HG03378 (cell line): ENCODE results near the gene ADSS1.

Experiments
- ATAC-seq: cut with Tn5 transposase; IDR thresholded peaks from one replicate; pipeline ENCODE4 v1.9.1; 2021; ENCODE audit warnings: mild to moderate bottlenecking, moderate library complexity; ENCODE audit not compliant: unreplicated experiment

Gene ADSS1

DNA sequence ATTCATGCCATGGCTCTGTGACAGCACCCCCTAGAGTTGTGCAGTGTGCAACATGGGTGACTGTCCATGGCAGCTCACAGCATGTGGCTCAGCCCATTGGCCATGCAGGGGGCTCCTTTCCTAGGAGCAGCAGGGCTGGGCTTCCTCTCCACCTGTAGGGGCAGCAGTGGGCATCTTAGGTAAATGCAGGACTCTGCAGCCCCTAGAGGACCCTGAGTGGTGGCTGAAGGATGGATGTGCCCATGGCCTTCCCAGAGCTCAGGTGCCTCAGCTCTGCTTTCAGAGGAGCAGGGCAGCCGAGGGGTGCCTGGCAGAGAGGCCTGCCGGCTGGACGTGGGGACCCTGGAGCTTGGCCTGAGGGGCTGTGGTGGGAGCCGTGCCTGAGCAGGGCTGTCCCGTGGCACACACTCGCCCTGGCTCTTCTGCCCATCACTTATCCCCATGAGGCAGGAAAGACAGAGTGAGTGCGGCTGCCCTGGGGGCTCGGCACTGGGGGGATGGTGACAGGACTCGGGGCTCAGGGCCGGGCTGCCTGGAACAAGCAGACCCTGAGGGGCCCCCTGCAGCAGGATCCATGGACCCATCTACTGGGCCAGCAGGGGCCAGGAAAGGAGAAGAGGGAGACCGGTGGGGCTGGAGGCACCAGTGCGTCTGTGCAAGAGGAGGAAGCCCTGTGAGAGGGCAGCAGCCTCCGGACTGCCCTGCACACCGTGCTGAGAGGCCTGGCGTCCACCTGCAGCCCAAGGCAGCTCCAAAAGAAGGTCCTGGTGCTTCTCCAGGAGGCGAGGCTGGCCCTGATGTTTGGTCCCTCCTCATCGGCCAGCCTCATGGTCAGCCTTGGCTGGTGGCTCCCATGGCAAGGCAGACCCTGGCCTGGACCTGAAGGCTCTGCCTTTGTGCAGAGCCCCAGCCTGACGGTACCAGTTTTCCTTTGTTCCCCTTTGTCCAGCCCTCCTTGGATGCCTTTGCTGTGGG, 7.6 kb downstream of the ADSS1 start:
- no peak for ATAC-seq

DNA sequence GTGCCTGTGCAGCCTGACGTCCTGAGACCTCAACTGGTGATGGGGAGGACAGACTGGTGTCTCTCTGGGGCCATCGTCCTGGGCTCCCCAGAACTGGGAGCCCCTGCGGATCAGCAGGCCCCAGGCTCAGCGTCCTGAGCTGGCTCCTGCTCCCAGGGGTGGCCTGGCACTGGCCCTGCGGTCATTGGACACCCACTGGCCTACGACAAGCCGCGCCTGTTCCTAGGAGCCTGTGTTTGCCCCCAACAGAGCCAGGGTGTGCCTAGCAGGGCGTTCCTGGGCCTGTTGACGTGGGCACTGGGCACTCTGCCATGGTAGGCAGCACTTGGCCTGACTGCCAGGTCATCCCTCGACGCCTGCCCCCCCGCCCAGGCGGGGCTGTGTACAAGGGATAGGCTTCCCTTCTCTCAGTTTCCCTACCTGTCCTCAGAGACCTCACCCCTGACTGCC, 8.4 kb downstream of the ADSS1 start:
- ATAC-seq, result no peak

DNA sequence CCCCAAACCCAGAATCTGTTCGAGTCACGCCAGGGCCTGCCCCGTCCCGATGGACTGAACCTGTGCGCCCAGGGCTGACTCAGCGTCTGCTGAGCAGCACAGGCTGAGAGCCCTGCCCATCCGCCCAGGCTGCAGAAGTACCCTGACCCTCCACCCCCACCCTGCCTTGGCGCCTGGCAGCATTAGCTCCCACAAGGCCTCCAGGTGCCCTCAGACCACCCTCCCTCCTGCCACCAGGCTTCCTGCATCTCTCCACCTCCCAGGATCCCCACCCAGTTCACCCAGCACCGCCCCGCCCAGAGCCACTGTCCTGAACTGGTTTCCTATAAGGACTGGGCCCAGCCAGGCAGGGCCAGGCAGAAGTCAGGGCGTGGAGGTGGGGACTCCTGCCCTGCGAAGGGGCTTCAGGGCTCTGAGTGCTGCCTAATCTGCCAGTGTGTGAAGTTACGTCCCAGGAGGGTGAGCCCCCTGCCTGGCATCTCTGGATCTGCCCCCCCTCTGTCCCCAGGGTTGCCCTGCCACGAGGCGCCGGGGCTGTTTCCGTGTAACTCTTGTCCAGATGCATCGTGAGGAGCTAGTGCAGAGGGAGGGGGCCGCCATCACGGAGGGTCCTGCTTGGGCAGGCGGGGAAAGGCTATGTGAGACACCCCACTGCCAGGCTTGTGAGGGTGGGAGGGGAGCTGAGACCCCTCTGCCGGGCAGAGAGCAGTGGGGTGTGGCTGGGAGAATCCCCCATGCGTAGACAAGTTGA, 9.1 kb downstream of the ADSS1 start:
- no peak for ATAC-seq

DNA sequence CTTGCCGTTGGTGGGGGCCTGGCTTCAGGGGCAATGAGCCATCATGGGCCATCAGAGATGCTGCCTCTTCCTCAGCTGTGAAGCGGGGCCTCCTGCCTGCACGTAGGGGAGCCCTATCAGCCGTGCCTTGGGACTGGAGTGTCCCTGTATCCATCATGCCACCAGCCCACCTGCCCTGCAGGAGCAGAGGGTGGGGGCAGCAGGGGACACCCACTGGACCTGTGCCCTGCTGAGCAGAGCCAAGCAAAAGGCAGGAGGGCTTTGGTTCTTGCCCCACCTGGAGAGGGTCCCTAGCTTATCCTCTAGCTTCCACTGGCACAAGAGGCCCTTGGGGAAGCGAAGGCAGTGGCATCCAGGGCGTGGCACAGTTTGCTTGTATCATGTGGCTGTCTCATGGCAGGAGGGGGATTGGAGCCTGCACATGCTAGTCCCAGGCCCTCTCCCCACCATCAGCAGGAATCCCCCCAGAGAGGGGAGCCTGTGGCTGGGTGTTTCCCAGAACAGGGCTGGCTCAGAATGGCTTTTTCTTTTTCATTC, 10.1 kb downstream of the ADSS1 start:
- ATAC-seq, result no peak

DNA sequence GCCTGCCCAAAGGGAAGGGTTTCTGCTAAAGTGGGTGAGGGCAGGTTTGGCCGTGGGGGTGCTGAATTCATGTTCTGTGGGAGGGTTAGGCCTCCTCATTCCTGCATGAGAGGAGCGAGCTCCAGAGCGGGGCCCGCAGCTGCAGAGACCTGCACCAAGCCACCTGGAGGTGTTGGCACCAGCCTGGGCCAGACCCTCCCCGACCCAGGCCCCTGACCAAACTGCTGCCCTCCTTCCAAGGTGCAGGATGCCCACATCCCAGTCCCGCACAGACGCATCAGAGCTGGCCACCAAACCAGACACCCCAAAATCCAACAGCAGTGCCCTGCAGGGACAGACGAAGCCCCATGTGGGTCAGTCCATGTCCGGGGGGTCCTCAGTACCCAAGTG, 10.6 kb downstream of the ADSS1 start:
- no peak for ATAC-seq

DNA sequence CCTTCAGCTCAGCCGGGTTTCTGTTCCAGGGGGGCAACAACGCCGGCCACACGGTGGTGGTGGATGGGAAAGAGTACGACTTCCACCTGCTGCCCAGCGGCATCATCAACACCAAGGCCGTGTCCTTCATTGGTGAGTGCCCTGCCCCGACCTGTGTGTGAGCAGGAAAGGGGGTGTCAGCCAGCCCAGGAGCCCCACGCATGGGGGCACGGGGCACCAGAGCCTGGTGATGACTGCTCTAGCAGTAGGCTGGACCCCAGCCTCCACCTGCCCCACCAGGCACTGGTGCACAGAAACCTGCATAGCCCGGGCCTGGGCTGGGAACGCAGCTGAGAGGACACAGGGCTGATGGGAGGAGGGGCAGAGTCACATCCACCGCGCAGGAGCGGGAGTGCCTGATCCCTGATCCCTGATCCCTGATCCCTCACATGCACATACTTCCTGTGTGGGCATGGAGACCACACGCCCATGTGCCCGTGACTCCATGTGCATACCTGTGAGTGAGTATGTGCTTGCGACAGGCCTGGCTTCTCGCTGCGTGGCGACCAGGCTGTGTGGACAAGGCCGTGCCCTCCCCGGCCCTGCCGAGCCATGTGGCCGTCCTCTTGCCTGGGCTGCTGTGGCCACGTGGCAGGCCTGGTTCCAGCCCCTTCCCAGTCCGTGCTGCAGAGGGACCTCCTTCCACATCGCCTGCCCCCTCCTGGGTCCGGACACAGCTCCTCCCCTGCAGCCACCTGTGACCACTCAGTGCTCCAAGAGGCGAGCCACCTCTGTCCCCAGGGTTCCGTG, 11.2 kb downstream of the ADSS1 start:
- no peak for ATAC-seq

DNA sequence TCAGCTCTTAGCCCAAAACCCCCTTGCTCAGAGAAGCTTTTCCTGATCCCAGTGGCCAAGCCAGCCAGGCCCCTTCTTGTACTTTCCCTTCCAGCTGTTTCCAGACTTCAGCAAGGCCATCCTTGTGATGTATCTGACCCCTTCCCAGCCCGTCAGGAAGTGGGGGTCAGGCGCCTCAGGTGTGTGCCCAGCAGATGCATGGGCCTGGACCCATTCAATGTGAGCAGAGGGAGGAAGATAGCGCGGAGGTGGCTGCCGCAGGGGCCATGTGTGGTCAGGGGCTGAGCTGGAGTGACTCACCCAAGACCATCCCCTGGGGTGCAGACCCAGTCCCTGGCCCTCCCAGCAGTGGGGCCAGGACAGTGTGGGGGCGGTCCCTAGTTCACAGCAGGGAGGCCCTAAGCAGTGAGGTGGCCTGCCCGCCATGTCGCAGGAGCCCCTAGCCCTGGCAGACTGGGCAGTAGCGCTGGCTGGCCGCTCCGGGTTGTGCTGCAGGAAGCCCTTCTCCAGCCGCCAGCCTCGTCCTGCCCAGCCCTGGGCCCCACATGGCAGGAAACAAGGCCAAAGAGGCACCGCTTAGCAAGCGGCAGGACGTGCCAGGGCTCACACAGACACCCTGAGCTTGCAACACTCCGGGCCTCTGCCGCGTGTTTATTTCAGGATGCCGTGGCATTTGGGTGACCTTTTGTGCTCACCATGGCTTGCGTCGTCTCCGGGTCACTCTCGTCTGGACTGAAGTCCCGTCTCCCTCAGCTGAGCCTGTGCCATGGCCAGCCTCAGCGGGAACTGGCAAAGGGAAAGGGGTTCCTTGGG, 12.0 kb downstream of the ADSS1 start:
- no peak for ATAC-seq

DNA sequence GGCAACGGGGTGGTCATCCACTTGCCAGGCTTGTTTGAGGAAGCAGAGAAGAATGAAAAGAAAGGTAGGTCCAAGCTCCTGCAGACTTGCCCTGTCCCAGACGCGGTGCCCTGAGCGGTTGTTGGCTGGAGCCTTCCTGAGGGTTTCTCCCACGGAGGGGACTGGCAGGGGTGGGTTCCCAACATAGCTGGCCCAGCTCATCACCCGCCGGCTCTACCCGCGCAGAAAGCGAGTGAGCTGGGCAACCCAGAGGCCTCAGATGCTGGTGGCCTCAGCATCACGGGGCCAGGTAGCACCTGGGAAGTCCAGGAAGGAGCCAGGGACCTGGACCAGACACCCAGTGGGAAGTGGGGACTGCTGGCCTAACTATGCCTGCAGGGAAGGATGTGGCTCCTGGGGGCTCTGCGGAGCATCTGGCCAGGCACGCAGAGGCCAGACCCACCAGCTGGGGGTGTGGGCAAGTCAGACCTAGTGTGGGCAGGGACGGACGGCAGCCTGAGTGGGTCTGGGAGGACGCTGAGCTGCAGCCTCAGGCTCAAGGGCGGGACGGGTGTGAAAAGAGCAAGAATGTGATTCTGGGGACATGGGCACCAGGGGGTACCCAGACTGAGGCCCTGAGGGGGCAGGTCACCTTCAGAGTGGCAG, 14.5 kb downstream of the ADSS1 start:
- ATAC-seq, result no peak

DNA sequence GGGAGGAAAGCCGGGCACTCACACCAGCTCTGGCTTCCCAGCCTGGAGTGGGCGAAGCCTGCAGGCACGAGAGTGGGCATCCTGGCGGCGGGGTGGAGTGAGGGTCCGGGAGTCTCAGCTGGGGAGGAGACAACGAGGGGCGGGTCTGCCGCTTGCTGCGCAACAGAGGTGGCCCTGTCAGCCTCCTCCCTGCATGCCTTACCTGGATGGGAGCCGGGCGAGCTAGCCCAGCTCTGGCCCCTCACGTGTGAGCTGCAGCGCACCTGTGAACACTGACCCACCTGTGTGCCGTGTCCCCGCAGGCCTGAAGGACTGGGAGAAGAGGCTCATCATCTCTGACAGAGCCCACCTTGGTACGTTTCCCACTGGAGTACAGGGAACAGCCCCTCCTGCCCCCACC, 15.0 kb downstream of the ADSS1 start:
- no peak for ATAC-seq

DNA sequence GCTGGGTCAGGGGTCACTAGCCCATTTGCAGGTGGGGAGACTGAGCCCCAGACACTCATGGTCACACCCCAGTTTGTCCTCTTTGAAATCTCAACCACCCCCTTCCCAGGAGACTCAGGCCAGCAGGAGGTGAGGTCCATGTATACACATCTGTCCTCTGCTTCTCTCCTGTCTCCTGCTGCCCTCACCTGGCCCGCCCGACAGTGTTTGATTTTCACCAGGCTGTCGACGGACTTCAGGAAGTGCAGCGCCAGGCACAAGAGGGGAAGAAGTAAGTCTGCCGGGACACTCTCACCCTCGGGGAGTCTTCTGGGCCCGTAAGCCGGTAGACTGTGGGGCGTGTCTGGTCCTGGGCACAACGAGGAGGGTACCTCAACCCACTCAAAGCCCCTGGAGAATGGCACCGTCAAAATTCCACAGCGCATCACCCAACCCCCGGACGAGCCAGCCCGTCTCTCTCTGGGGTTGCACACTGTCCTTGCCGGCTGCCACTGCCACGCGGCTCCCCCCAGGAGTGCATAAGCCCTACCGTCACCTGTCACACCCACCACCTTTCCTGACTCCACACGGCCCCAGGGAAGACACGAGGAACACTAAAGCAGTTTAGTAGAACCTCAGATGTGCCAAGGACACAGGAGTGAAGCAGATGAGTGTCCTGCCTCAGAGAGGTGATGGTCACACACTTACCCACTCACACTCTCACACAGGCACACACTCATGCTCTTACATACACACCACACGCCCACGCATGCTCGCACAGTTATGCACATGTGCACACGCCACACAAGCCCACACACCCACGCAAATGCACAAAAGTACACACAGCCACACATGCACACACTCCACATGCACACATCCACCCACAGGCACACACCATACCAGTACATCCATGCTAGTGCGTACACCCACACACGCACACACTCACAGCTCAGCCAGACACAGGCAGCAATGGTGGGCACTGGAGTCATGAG, 15.8 kb downstream of the ADSS1 start:
- ATAC-seq, result no peak

DNA sequence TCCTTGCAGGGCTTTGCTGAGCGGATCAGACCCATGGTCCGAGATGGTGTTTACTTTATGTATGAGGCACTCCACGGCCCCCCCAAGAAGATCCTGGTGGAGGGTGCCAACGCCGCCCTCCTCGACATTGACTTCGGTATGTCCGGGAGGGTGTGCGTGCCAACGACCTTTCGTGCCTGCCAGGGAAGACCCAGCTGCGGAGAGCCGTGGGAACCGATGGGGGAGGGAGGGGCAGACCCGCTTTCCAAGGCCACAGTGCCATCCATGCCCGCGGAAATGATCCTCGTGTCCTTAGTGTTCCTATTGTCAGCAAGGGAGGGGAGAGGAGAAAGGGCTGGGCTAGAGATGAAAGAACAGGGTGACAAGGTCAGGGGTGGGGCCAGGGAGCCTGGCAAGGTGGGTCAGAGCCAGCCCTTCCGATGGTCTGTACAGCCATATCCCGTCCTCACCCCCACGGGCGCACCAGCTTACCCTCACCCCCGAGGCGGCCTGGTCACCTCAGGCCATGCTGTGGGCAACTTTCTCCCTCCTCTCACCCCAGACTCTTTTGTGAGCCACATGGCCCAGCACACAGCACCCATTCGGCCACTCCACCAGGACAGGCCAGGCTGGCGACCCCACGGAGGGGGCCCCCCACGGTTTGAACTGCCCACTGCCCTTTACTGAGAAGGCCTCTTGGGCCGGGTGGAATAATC, 17.2 kb downstream of the ADSS1 start:
- no peak for ATAC-seq

DNA sequence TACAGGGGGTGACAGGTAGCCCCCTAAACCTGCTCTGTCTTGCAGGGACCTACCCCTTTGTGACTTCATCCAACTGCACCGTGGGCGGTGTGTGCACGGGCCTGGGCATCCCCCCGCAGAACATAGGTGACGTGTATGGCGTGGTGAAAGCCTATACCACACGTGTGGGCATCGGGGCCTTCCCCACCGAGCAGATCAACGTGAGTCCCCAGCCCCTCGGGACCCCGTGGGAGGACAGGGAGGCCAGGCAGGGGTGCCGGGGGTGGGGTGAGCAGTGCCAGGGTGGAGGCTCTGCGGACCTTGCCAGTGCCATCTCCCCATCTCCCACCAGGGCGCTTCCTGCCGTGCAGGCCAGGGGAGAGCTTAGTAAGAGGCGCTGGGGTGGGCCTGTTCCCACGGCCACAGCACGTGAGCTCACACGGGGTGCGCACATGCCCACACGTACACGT, 17.8 kb downstream of the ADSS1 start:
- ATAC-seq, result no peak

DNA sequence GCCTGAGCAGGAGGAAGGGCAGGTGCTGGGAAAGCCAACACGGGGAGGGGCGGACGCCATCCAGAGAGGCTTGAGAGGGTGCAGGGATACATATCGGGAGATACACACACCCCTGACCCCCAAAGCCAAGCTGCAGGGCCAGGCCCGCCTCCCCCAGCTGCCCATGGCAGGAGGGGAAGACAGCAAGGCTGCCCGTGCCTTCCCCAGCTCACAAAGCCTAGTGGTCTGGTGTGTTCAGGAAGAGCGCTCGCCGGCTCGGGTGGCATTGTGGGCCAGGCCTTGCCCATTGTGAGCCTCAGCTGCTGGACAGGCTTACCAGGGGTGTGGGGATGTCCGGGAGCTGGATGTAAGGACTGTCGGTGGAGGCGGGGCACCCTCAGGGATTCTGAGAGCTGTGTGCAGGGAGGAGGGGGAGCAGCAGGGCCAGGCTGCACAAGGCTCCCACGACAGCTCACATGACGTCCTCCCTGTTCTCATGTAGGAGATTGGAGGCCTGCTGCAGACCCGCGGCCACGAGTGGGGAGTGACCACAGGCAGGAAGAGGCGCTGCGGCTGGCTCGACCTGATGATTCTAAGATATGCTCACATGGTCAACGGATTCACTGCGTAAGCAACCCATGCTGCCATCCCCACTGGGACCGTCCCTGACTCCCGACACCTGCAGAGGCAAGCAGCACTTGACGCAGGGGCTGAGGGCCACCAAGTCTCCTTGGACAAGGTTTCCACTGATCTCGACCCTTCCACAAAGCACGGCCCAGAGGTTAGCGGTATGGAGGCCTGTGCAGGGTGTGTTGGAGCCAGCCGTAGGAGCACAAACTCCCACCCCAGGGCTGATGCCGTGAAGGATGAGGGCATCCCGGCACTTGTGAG, 18.8 kb downstream of the ADSS1 start:
- ATAC-seq, result no peak

DNA sequence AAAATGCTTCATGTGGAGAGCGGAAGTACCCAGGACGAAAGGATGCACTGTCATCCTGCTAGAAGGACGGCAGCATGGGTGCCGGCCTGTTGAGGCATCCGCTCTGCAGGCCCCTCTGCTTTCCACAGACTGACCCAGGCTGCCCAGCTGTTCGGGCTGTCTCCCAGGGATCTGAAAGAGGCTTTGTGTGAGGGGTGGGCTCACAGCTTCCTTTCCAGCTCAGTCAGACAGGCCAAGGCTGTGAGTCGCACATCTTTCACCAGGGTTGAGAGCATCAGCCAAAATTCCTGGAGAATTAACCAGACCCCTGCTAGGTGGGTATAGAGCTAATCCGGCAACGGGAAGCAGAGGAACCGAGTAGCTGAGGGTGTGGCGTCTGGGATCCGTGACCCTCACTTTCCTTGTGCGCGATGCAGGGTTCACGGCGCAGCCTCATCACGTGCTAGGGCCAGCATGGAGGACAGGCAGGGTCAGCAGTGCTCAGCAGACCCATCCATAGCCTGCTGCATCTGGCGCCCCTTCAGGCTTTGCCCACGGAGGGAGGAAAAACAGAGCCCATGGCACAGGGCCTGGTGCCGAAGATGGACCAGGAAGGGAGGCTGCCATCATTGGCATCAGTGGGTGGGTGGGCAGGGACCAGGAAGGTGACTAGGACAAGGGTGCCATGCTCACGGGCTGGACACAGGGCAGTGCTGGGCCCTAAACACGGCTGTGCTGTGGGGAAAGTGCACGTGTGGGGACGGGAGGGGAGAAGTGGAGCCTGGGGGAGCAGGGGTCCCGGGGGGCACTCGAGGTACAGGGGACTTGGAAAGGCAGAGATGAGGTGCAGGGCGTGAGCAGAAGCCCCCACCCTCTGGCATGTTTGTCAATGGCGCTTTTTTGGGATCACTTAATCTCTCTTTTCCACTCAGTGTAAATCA, 19.7 kb downstream of the ADSS1 start:
- no peak for ATAC-seq

DNA sequence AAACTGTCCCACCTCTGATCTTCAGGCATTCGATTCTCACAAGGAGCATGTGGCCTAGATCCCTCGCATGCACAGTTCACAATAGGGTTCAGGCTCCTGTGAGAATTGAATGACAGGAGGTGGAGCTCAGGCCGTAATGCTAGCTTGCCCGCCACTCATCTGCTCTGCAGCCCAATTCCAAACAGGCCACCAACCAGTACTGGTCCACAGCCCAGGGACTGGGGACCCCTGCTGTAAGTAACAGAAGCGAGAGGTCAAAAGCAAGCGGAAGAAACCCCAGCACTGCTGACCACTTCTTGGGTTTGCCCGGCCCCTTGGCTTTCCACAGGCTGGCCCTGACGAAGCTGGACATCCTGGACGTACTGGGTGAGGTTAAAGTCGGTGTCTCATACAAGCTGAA, 20.5 kb downstream of the ADSS1 start:
- ATAC-seq, result no peak

DNA sequence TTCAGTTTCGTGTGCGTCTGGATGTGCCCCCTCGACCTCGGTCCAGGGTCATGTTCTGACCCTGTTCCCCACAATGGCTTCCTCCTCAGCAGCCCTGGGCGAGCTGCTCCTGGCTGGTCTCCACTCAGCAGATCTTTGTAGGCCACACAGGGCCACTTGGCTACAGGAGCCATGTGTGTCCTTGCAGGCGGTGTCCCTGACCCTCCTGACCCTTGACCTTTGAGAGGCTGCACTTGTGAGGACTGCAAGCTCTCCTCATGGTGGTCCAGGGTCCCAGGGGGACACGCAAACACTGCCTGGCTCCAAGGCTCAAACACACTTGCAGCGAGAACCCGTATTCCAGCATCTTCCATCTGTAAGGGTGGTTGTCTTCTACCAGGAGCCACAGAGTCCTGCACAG, 21.4 kb downstream of the ADSS1 start:
- no peak for ATAC-seq
